Effector memory CD4-positive, alpha-beta T cell (primary cell): Measurements from ENCODE around the gene TNFRSF21.

Source experiments
- DNase-seq, 3 donors: peaks; one replicate each; pipeline ENCODE4 v3.0.0-alpha.2; 2020
- H3K27ac ChIP-seq: 2 replicates; pipeline ENCODE4 v1.7.0; 2013; ENCODE audit warnings: mild to moderate bottlenecking, low read length, moderate library complexity; ENCODE audit not compliant: insufficient read depth, poor library complexity, severe bottlenecking
- H3K27me3 ChIP-seq: replicated peaks from 2 replicates; pipeline ENCODE4 v1.7.0; 2013; ENCODE audit warnings: mild to moderate bottlenecking, low read length; ENCODE audit not compliant: insufficient read depth, control insufficient read depth, poor library complexity, severe bottlenecking
- H3K36me3 ChIP-seq: 2 replicates; pipeline ENCODE4 v1.7.0; 2013; ENCODE audit warnings: mild to moderate bottlenecking, low read length, moderate library complexity; ENCODE audit not compliant: control insufficient read depth, insufficient read depth
- H3K4me1 ChIP-seq: 2 replicates; pipeline ENCODE4 v1.7.0; 2013; ENCODE audit warnings: low read length, mild to moderate bottlenecking; ENCODE audit not compliant: control insufficient read depth, insufficient read depth, poor library complexity, severe bottlenecking
- H3K4me3 ChIP-seq: 2 replicates; pipeline ENCODE4 v1.7.0; 2013; ENCODE audit warnings: low read length, low read depth, mild to moderate bottlenecking; ENCODE audit not compliant: insufficient read depth, poor library complexity, severe bottlenecking
- H3K9me3 ChIP-seq: 2 replicates; pipeline ENCODE4 v1.7.0; 2013; ENCODE audit warnings: mild to moderate bottlenecking, low read length, moderate library complexity; ENCODE audit not compliant: control insufficient read depth

TNFRSF21 gene

GRCh38 chr6:47292944-47293343 lies 16.8 kb downstream of the TNFRSF21 start:
- H3K36me3 ChIP-seq: no peaks in the 10 kb centered on the region
- DNase-seq: no peak
- no peak overlapping the region for H3K27ac ChIP-seq
- no peaks in the 10 kb centered on the region for H3K9me3 ChIP-seq
- H3K4me1 ChIP-seq: no peaks in the 10 kb centered on the region
- H3K4me3 ChIP-seq: no peak overlapping the region
- H3K27me3 ChIP-seq: no peaks in the 10 kb centered on the region

GRCh38 chr6:47292027-47292426 lies 17.7 kb downstream of the TNFRSF21 start:
- Histone ChIP-seq H3K27me3 (no peaks in the 10 kb centered on the region), H3K4me1 (no peaks in the 10 kb centered on the region)

GRCh38 chr6:47290124-47290834 lies 19.4 kb downstream of the TNFRSF21 start:
- H3K27ac ChIP-seq: no peak overlapping the region
- no peak for DNase-seq
- no peaks in the 10 kb centered on the region for H3K9me3 ChIP-seq
- no peaks in the 10 kb centered on the region for H3K4me1 ChIP-seq
- no peaks in the 10 kb centered on the region for H3K27me3 ChIP-seq
- no peak overlapping the region for H3K4me3 ChIP-seq
- no peaks in the 10 kb centered on the region for H3K36me3 ChIP-seq

More at GRCh38 chr6:47292027-47292426, 17.7 kb downstream of the TNFRSF21 start:
- DNase-seq: no peak
- Histone ChIP-seq H3K4me3 (no peak overlapping the region), H3K36me3 (no peaks in the 10 kb centered on the region), H3K9me3 (no peaks in the 10 kb centered on the region), H3K27ac (no peak overlapping the region)

- Histone ChIP-seq H3K4me3 (no peak overlapping the region), H3K36me3 (no peaks in the 10 kb centered on the region), H3K9me3 (no peaks in the 10 kb centered on the region), H3K4me1 (no peaks in the 10 kb centered on the region), H3K27ac (no peak overlapping the region), H3K27me3 (no peaks in the 10 kb centered on the region)
- no peak for DNase-seq
Observed at GRCh38 chr6:47288267-47289090, 21.2 kb downstream of the TNFRSF21 start.

GRCh38 chr6:47286301-47286700 lies 23.4 kb downstream of the TNFRSF21 start:
- no peaks in the 10 kb centered on the region for H3K4me1 ChIP-seq
- no peaks in the 10 kb centered on the region for H3K36me3 ChIP-seq
- DNase-seq: no peak

GRCh38 chr6:47283993-47284392 lies 25.7 kb downstream of the TNFRSF21 start:
- Histone ChIP-seq H3K27ac (no peak overlapping the region), H3K9me3 (no peaks in the 10 kb centered on the region), H3K4me1 (no peaks in the 10 kb centered on the region), H3K4me3 (no peak overlapping the region), H3K36me3 (no peaks in the 10 kb centered on the region), H3K27me3 (no peaks in the 10 kb centered on the region)
- no peak for DNase-seq

More at GRCh38 chr6:47286301-47286700, 23.4 kb downstream of the TNFRSF21 start:
- no peak overlapping the region for H3K27ac ChIP-seq
- H3K27me3 ChIP-seq: no peaks in the 10 kb centered on the region
- H3K9me3 ChIP-seq: no peaks in the 10 kb centered on the region
- H3K4me3 ChIP-seq: no peak overlapping the region

GRCh38 chr6:47278545-47278944 lies 31.2 kb downstream of the TNFRSF21 start:
- Histone ChIP-seq H3K36me3 (no peaks in the 10 kb centered on the region), H3K9me3 (no peaks in the 10 kb centered on the region), H3K27ac (no peak overlapping the region), H3K4me3 (no peak overlapping the region), H3K27me3 (no peaks in the 10 kb centered on the region), H3K4me1 (no peaks in the 10 kb centered on the region)
- no peak for DNase-seq

- Histone ChIP-seq H3K36me3 (no peaks in the 10 kb centered on the region), H3K9me3 (no peaks in the 10 kb centered on the region)
- DNase-seq: no peak
Observed at GRCh38 chr6:47277702-47278101, 32.0 kb downstream of the TNFRSF21 start.

GRCh38 chr6:47276377-47276776 lies 33.3 kb downstream of the TNFRSF21 start:
- Histone ChIP-seq H3K27ac (no peak overlapping the region), H3K36me3 (no peaks in the 10 kb centered on the region), H3K27me3 (no peaks in the 10 kb centered on the region), H3K4me1 (no peaks in the 10 kb centered on the region), H3K4me3 (no peak overlapping the region), H3K9me3 (no peaks in the 10 kb centered on the region)
- DNase-seq: no peak

More at GRCh38 chr6:47277702-47278101, 32.0 kb downstream of the TNFRSF21 start:
- no peak overlapping the region for H3K4me3 ChIP-seq
- H3K27ac ChIP-seq: no peak overlapping the region
- no peaks in the 10 kb centered on the region for H3K27me3 ChIP-seq
- no peaks in the 10 kb centered on the region for H3K4me1 ChIP-seq

GRCh38 chr6:47275640-47276039 lies 34.1 kb downstream of the TNFRSF21 start:
- Histone ChIP-seq H3K36me3 (no peaks in the 10 kb centered on the region), H3K27ac (no peak overlapping the region), H3K9me3 (no peaks in the 10 kb centered on the region), H3K4me3 (no peak overlapping the region), H3K27me3 (no peaks in the 10 kb centered on the region), H3K4me1 (no peaks in the 10 kb centered on the region)
- DNase-seq: no peak
